Osteoblast (primary cell): ENCODE measurements around the gene MESD. TPM values are rescaled to one million over a fixed set of nuclear protein-coding genes. Genes with fewer than 3 reads are reported as not detected.

Experiments
- DNase-seq: peaks from one replicate; pipeline ENCODE4 v3.0.0; 2011; ENCODE audit warnings: low spot score, mixed read lengths; ENCODE audit not compliant: insufficient read length; ENCODE audit errors: missing footprints
- H2AFZ ChIP-seq: 2 replicates; pipeline ENCODE4 v1.6.0; 2011; ENCODE audit warnings: mild to moderate bottlenecking, low read length
- H3K27ac ChIP-seq: 2 replicates; pipeline ENCODE4 v1.5.1; 2011; ENCODE audit warnings: mild to moderate bottlenecking, low read depth, low read length, moderate library complexity
- H3K27me3 ChIP-seq: 2 replicates; pipeline ENCODE4 v1.6.0; 2012; ENCODE audit warnings: mild to moderate bottlenecking, control low read depth, inconsistent platforms, low read length, moderate library complexity; ENCODE audit not compliant: insufficient read depth
- H3K36me3 ChIP-seq: 2 replicates; pipeline ENCODE4 v1.5.1; 2011; ENCODE audit warnings: mild to moderate bottlenecking, low read length, control low read depth, moderate library complexity; ENCODE audit not compliant: insufficient read depth
- H3K4me1 ChIP-seq: 2 replicates; pipeline ENCODE4 v1.5.1; 2011; ENCODE audit warnings: mild to moderate bottlenecking, low read length, control low read depth, moderate library complexity; ENCODE audit not compliant: insufficient read depth
- H3K4me2 ChIP-seq: 2 replicates; pipeline ENCODE4 v1.6.0; 2011; ENCODE audit warnings: mild to moderate bottlenecking, low read length; ENCODE audit not compliant: insufficient read depth
- H3K4me3 ChIP-seq: fragments of 200-600 bp; sonication (generic); 3 replicates; pipeline ENCODE4 v1.5.1; 2012; ENCODE audit warnings: mild to moderate bottlenecking, low read length, inconsistent platforms; ENCODE audit not compliant: insufficient read depth
- H3K79me2 ChIP-seq: 2 replicates; pipeline ENCODE4 v1.6.0; 2012; ENCODE audit warnings: mild to moderate bottlenecking, low read length, control low read depth, inconsistent platforms; ENCODE audit not compliant: insufficient read depth
- H3K9me3 ChIP-seq: 2 replicates; pipeline ENCODE4 v1.5.1; 2011; ENCODE audit warnings: low read depth, low read length, control low read depth
- H4K20me1 ChIP-seq: 2 replicates; pipeline ENCODE4 v1.6.0; 2012; ENCODE audit warnings: mild to moderate bottlenecking, low read length, control low read depth; ENCODE audit not compliant: insufficient read depth
- total RNA-seq: library from RNA; depleted of rRNA; stranded (reverse); fragments of >200 nt; gene quantifications from 2 replicates; pipeline ENCODE4 v1.2.3, GENCODE V29; 2012
- TF ChIP-seq, protein P1 (sequence below): IDR thresholded peaks from 2 replicates; pipeline ENCODE4 v1.5.1; 2011; ENCODE audit warnings: mild to moderate bottlenecking, low read depth, low read length, moderate library complexity; ENCODE audit errors: extremely low read depth

The MESD gene
- total RNA-seq, 1 donor, result 16.6 TPM

DNA sequence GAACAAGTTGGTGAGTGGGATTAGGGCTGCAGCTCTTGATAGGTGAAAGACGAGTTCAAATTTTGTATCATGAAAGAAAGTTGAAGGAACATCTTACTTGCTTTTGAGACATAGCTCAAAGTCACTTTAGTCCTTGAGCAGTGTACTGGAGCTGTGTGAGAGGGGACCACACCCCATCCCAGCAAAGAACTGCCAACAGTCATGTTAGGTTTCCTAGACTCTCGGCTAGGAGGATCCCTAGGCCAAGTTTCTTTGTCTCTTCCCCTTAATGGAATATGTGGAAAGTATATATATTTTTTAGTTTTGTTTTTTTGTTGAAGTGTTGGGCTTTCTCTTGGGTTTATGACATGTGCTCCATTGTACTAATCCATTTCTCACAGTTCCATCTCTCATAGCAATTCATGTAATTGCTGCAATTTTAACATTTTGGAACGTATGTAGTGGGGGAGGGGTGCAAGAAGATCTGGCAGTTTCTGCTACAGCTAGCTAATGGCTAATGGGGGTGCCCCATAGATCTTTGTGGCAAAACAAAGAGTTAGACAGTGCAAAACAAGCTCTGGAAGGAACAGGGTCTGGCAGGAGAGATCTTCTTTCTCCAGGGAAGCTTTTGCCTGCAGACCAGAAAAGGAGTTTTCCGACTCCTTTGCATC, 36.2 kb upstream of the MESD start:
- no peaks in the 10 kb centered on the region for H3K79me2 ChIP-seq
- H3K9me3 ChIP-seq, result no peaks in the 10 kb centered on the region
- no peaks in the 10 kb centered on the region for H3K36me3 ChIP-seq
- no peak overlapping the region for H3K27ac ChIP-seq
- DNase-seq, result no peak
- no peak overlapping the region for H2AFZ ChIP-seq
- H3K4me3 ChIP-seq, result no peak overlapping the region
- TF ChIP-seq, protein P1, sequence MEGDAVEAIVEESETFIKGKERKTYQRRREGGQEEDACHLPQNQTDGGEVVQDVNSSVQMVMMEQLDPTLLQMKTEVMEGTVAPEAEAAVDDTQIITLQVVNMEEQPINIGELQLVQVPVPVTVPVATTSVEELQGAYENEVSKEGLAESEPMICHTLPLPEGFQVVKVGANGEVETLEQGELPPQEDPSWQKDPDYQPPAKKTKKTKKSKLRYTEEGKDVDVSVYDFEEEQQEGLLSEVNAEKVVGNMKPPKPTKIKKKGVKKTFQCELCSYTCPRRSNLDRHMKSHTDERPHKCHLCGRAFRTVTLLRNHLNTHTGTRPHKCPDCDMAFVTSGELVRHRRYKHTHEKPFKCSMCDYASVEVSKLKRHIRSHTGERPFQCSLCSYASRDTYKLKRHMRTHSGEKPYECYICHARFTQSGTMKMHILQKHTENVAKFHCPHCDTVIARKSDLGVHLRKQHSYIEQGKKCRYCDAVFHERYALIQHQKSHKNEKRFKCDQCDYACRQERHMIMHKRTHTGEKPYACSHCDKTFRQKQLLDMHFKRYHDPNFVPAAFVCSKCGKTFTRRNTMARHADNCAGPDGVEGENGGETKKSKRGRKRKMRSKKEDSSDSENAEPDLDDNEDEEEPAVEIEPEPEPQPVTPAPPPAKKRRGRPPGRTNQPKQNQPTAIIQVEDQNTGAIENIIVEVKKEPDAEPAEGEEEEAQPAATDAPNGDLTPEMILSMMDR, result no peak
- no peaks in the 10 kb centered on the region for H3K27me3 ChIP-seq
- H3K4me2 ChIP-seq, result no peak overlapping the region
- H3K4me1 ChIP-seq, result peaks cover 14% of the 10 kb centered on the region
- H4K20me1 ChIP-seq, result no peaks in the 10 kb centered on the region

DNA sequence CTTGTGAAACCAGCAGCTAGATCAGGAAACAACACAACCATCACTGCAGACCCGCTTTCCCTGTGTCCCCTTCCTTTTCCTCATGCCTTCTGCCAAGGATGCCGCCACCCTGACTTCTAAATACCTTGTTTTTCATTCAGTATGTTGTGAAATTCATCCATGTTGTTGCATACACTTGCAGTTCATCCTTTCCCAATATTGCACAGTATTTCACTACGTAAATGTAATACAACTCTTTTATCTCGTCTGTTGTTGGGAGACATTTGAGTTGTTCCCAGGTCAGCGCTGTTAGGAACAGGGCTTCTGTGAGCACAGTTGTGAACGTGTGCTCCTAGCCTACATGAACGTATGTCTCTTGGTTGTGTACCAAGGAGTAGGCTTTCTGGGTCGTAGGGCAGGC, 35.3 kb upstream of the MESD start:
- Histone ChIP-seq H3K79me2 (no peaks in the 10 kb centered on the region), H3K4me1 (peaks cover 14% of the 10 kb centered on the region), H2AFZ (no peak overlapping the region), H3K36me3 (no peaks in the 10 kb centered on the region), H4K20me1 (no peaks in the 10 kb centered on the region), H3K4me3 (no peak overlapping the region), H3K27ac (no peak overlapping the region), H3K27me3 (no peaks in the 10 kb centered on the region), H3K9me3 (no peaks in the 10 kb centered on the region), H3K4me2 (no peak overlapping the region)
- no peak for DNase-seq
- TF ChIP-seq, protein P1, result no peak

DNA sequence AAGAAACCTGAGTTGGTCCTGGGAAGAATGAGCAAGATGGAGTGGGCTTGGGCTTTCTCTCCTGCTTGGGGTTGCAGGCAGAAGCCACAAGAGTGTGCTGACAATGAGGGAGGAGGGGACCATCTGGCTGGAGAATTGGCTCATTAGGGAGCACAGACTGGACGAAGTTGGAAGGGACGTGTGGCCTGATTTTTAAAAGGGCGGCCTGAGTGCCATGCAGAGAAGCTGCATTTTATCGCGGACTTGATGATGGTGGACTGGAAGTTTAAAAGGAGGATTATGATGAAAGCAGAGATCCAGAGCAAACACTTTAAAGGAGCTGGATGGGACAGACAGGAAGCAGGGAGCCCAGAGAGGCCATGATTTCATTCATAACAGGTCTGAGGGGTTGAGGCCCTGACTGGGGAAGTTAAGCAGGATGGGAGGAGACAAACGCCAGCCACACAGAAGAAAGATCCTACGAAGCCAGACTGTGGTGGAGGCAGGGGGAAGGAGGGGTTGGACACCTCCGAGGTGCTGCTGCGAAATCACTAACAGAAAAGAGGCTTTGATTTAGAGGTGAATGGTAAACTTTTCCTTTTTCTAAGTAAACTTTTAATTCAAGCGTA, 34.8 kb upstream of the MESD start:
- Histone ChIP-seq H3K36me3 (no peaks in the 10 kb centered on the region), H3K4me1 (peaks cover 14% of the 10 kb centered on the region), H3K79me2 (no peaks in the 10 kb centered on the region), H3K27me3 (no peaks in the 10 kb centered on the region), H3K9me3 (no peaks in the 10 kb centered on the region), H3K27ac (peak overlapping the region; percentile 73), H4K20me1 (no peaks in the 10 kb centered on the region), H3K4me2 (no peak overlapping the region), H3K4me3 (no peak overlapping the region), H2AFZ (peak overlapping the region; percentile 68)
- DNase-seq, result no peak
- TF ChIP-seq, protein P1, result no peak

DNA sequence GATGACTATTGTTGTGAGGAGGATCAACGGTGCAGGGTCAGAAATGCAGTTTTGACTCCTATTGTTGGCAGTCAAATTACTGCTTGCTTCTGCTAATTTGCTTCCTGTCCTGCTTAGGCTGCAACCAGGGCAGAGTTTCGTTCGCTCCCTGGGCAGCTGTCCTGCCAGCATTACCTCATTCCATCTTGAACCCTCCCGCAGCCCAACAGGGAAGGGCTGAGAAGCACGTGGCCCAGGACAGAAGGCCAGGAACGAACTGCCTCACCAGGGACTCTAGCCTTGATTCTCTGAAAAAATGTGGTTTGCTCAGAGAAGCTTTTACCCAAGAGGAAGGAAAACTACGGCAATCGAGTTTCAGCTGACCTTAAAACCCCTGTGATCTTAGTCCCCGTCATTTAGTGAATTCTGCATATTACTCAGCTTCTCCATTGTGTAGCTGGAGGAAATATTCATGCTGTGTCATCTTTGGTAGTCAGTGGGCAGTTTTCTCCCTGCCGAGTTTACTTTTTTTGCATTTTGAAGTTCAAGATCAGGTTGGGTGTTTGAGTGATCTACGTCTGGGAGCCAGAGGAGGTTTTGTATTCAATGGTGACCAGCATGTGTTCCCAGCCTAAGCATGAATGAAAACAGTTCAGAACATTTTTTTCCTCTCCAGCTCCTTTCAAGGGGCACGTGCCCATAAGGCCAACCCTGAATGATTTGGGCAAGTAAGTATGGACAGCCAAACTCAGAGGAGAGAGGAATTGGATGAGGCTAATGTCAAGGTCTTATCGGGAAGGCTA, 34.1 kb upstream of the MESD start:
- TF ChIP-seq, protein P1, result no peak
- peak overlapping the region; percentile 68 for H2AFZ ChIP-seq
- H3K36me3 ChIP-seq, result no peaks in the 10 kb centered on the region
- peak overlapping the region; percentile 59 for H3K4me2 ChIP-seq
- H3K27me3 ChIP-seq, result no peaks in the 10 kb centered on the region
- no peaks in the 10 kb centered on the region for H3K9me3 ChIP-seq
- DNase-seq, result peak; percentile 84
- peaks cover 14% of the 10 kb centered on the region for H3K4me1 ChIP-seq
- peak overlapping the region; percentile 26 for H3K4me3 ChIP-seq
- no peaks in the 10 kb centered on the region for H3K79me2 ChIP-seq
- no peaks in the 10 kb centered on the region for H4K20me1 ChIP-seq
- peak overlapping the region; percentile 73 for H3K27ac ChIP-seq
